Activated CD4-positive, alpha-beta T cell treated with anti-CD3 and anti-CD28 coated beads, Interleukin-2, amount 10 ng/mL, durations not matched to agents 24 days and 14 days (primary cell): ENCODE measurements around the gene MTHFD1. TPM values are rescaled to one million over a fixed set of nuclear protein-coding genes. Genes with fewer than 3 reads are reported as not detected.

ENCODE experiments used
- DNase-seq: peaks from one replicate; pipeline ENCODE4 v3.0.0; 2022
- H3K27ac Mint-ChIP-seq: one replicate; pipeline ENCODE4 v1.8.0; 2022; ENCODE audit warnings: mild to moderate bottlenecking, mixed read lengths
- H3K27me3 Mint-ChIP-seq: one replicate; pipeline ENCODE4 v1.8.0; 2022; ENCODE audit warnings: mixed read lengths
- H3K36me3 Mint-ChIP-seq: one replicate; pipeline ENCODE4 v1.8.0; 2022; ENCODE audit warnings: low read depth, mild to moderate bottlenecking, mixed read lengths
- H3K4me1 Mint-ChIP-seq: one replicate; pipeline ENCODE4 v1.8.0; 2021; ENCODE audit warnings: mixed read lengths
- H3K4me3 Mint-ChIP-seq: one replicate; pipeline ENCODE4 v1.8.0; 2022; ENCODE audit warnings: mild to moderate bottlenecking, moderate library complexity, mixed read lengths
- H3K9me3 Mint-ChIP-seq: one replicate; pipeline ENCODE4 v1.8.0; 2021; ENCODE audit warnings: mixed read lengths
- intact Hi-C: fragments of 100-400 bp; cut with micrococcal nuclease; formaldehyde crosslinking; loops from one replicate; pipeline ENCODE4 v1.15.1; 2023
- total RNA-seq: library from RNA; stranded (reverse); gene quantifications from 2 replicates; pipeline ENCODE4 v1.2.3, GENCODE V29; 2022

Gene MTHFD1
- total RNA-seq, 1 donor from 2014 or later, result 246 TPM

- no peak overlapping the region for H3K27ac Mint-ChIP-seq
- intact Hi-C loops, result loop anchor here (5.0 kb wide), 1 partner anchor 35 kb away; the partner anchor contains the start of genes ZBTB1 and ZBTB25
- no peaks in the 10 kb centered on the region for H3K9me3 Mint-ChIP-seq
- peaks cover 14% of the 10 kb centered on the region for H3K36me3 Mint-ChIP-seq
- peak; percentile 29 for DNase-seq
- peaks cover 5% of the 10 kb centered on the region for H3K27me3 Mint-ChIP-seq
- H3K4me3 Mint-ChIP-seq, result no peak overlapping the region
- H3K4me1 Mint-ChIP-seq, result peaks cover 31% of the 10 kb centered on the region
Observed at GRCh38 chr14:64467566-64467965, 79.4 kb downstream of the MTHFD1 start.

- no peak overlapping the region for H3K4me3 Mint-ChIP-seq
Observed at GRCh38 chr14:64468451-64468850, 80.3 kb downstream of the MTHFD1 start.

GRCh38 chr14:64474041-64474440 lies 85.9 kb downstream of the MTHFD1 start:
- Mint-ChIP-seq H3K4me3 (no peak overlapping the region), H3K9me3 (no peaks in the 10 kb centered on the region), H3K27me3 (no peaks in the 10 kb centered on the region), H3K36me3 (peaks cover 13% of the 10 kb centered on the region), H3K4me1 (peaks cover 5% of the 10 kb centered on the region), H3K27ac (no peak overlapping the region)
- intact Hi-C loops, result no loop called here
- peak; percentile 49 for DNase-seq

More at GRCh38 chr14:64468451-64468850, 80.3 kb downstream of the MTHFD1 start:
- intact Hi-C loops, result loop anchor here (5.0 kb wide), 1 partner anchor 34 kb away; the partner anchor contains the start of genes ZBTB1 and ZBTB25
- Mint-ChIP-seq H3K27me3 (peaks cover 5% of the 10 kb centered on the region), H3K9me3 (no peaks in the 10 kb centered on the region), H3K36me3 (peaks cover 13% of the 10 kb centered on the region), H3K27ac (no peak overlapping the region), H3K4me1 (peaks cover 31% of the 10 kb centered on the region)
- peak; percentile 53 for DNase-seq

- no peaks in the 10 kb centered on the region for H3K9me3 Mint-ChIP-seq
- no peaks in the 10 kb centered on the region for H3K27me3 Mint-ChIP-seq
- intact Hi-C loops, result loop anchor here (5.0 kb wide), 1 partner anchor 42 kb away; no protein-coding TSS in a partner anchor
- no peak for DNase-seq
- peaks cover 5% of the 10 kb centered on the region for H3K4me1 Mint-ChIP-seq
- H3K4me3 Mint-ChIP-seq, result no peak overlapping the region
- H3K36me3 Mint-ChIP-seq, result peaks cover 13% of the 10 kb centered on the region
- no peak overlapping the region for H3K27ac Mint-ChIP-seq
Observed at GRCh38 chr14:64474698-64475097, 86.5 kb downstream of the MTHFD1 start.

GRCh38 chr14:64475585-64476273 lies 87.6 kb downstream of the MTHFD1 start:
- no peaks in the 10 kb centered on the region for H3K27me3 Mint-ChIP-seq
- intact Hi-C loops, result loop anchor here (5.0 kb wide), 1 partner anchor 43 kb away; no protein-coding TSS in a partner anchor
- peaks cover 13% of the 10 kb centered on the region for H3K36me3 Mint-ChIP-seq
- no peak overlapping the region for H3K27ac Mint-ChIP-seq
- peaks cover 7% of the 10 kb centered on the region for H3K4me1 Mint-ChIP-seq
- peak; percentile 50 for DNase-seq
- H3K9me3 Mint-ChIP-seq, result no peaks in the 10 kb centered on the region
- no peak overlapping the region for H3K4me3 Mint-ChIP-seq

GRCh38 chr14:64476438-64476837 lies 88.3 kb downstream of the MTHFD1 start:
- H3K36me3 Mint-ChIP-seq, result peaks cover 14% of the 10 kb centered on the region
- intact Hi-C loops, result loop anchor here (5.0 kb wide), 1 partner anchor 44 kb away; no protein-coding TSS in a partner anchor
- no peak overlapping the region for H3K27ac Mint-ChIP-seq
- no peaks in the 10 kb centered on the region for H3K9me3 Mint-ChIP-seq
- peaks cover 7% of the 10 kb centered on the region for H3K4me1 Mint-ChIP-seq
- H3K27me3 Mint-ChIP-seq, result no peaks in the 10 kb centered on the region
- H3K4me3 Mint-ChIP-seq, result no peak overlapping the region
- peak; percentile 46 for DNase-seq

- Mint-ChIP-seq H3K4me3 (no peak overlapping the region), H3K4me1 (peaks cover 7% of the 10 kb centered on the region), H3K36me3 (peaks cover 17% of the 10 kb centered on the region), H3K27ac (no peak overlapping the region), H3K9me3 (no peaks in the 10 kb centered on the region), H3K27me3 (no peaks in the 10 kb centered on the region)
- DNase-seq, result peak; percentile 61
- intact Hi-C loops, result loop anchor here (1.0 to 5.0 kb wide), 2 partner anchors 46 to 134 kb away; no protein-coding TSS in a partner anchor
Observed at GRCh38 chr14:64478634-64479250, 90.6 kb downstream of the MTHFD1 start.

- Mint-ChIP-seq H3K4me3 (no peak overlapping the region), H3K27me3 (no peaks in the 10 kb centered on the region), H3K36me3 (peaks cover 48% of the 10 kb centered on the region), H3K9me3 (no peaks in the 10 kb centered on the region), H3K27ac (no peak overlapping the region), H3K4me1 (peaks cover 15% of the 10 kb centered on the region)
- DNase-seq, result no peak
- intact Hi-C loops, result no loop called here
Observed at GRCh38 chr14:64488590-64489099, 100.5 kb downstream of the MTHFD1 start.

DNA sequence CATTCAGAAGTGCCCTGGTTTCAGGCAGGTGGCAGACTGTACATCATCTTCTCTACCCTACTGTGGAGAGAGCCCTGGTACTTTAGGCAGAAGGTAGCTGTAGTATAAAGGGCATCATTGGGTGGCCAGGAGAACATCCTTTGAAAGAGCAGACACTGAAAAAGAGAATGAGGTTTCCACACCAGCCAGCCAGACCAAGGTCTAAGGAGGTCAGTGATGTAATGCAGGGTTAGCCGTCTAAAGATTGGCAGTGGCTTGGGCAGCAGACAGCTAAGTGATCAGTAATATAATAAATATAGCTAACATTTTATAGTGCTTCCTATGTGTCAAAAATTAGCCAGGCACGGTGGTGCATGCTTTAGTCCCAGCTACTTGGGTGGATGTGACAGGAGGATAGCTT lies 103.5 kb downstream of the MTHFD1 start:
- no peaks in the 10 kb centered on the region for H3K27me3 Mint-ChIP-seq
- peaks cover 52% of the 10 kb centered on the region for H3K36me3 Mint-ChIP-seq
- no peak overlapping the region for H3K27ac Mint-ChIP-seq
- peaks cover 23% of the 10 kb centered on the region for H3K4me1 Mint-ChIP-seq
- intact Hi-C loops, result no loop called here
- H3K4me3 Mint-ChIP-seq, result no peak overlapping the region
- H3K9me3 Mint-ChIP-seq, result no peaks in the 10 kb centered on the region
- DNase-seq, result no peak

- Mint-ChIP-seq H3K36me3 (peaks cover 50% of the 10 kb centered on the region), H3K4me3 (no peak overlapping the region), H3K27ac (peak overlapping the region; percentile 31), H3K27me3 (no peaks in the 10 kb centered on the region), H3K9me3 (no peaks in the 10 kb centered on the region), H3K4me1 (peaks cover 30% of the 10 kb centered on the region)
- intact Hi-C loops, result no loop called here
- no peak for DNase-seq
Observed at GRCh38 chr14:64493455-64493854, 105.3 kb downstream of the MTHFD1 start.

DNA sequence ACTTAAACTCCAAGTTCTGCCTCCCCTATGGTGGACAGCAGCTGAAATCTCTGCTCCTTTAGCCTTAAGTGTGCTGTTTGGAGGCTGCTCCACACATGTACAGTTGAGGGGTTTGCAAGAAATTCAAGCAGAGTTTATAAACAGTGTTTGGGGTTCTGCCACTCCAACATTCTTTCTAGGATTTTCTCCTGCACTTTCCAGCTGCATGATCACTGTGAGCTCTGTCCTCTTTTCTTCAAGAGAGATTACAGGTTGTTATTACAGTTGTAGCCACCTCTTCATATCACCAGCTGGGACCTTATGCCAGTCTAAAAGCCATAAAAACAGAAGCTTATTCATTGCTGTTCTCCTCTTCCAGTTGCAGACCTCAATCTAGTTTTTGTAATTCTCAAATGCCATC lies 107.1 kb downstream of the MTHFD1 start:
- H3K36me3 Mint-ChIP-seq, result peaks cover 55% of the 10 kb centered on the region
- intact Hi-C loops, result no loop called here
- no peak overlapping the region for H3K27ac Mint-ChIP-seq
- H3K9me3 Mint-ChIP-seq, result no peaks in the 10 kb centered on the region
- DNase-seq, result no peak
- H3K27me3 Mint-ChIP-seq, result no peaks in the 10 kb centered on the region
- no peak overlapping the region for H3K4me3 Mint-ChIP-seq
- H3K4me1 Mint-ChIP-seq, result peaks cover 39% of the 10 kb centered on the region

DNA sequence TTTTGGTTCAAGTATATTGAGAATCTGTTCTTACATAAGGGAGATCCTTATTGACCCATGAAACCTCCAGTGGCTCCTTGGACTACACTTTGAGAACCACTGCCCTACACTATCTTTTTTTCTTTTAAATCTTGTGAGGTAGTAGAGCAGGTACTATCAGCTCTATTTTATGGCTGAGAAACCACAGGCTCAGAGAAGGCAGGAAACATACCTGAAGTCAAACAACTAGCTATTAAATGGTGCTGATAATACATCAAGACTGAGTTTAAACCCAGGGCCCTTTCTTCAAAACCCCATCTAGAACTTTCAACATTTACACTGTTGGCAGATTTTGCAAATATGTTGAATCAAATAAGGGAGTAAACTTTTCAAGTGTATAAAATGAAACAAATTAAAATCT lies 108.6 kb downstream of the MTHFD1 start:
- Mint-ChIP-seq H3K4me3 (no peak overlapping the region), H3K4me1 (peaks cover 44% of the 10 kb centered on the region), H3K27ac (no peak overlapping the region), H3K36me3 (peaks cover 44% of the 10 kb centered on the region), H3K9me3 (no peaks in the 10 kb centered on the region), H3K27me3 (no peaks in the 10 kb centered on the region)
- DNase-seq, result no peak
- intact Hi-C loops, result no loop called here

- peaks cover 38% of the 10 kb centered on the region for H3K36me3 Mint-ChIP-seq
- H3K27ac Mint-ChIP-seq, result peak overlapping the region; percentile 49
- H3K4me1 Mint-ChIP-seq, result peaks cover 42% of the 10 kb centered on the region
Observed at GRCh38 chr14:64500088-64500487, 111.9 kb downstream of the MTHFD1 start.

More at GRCh38 chr14:64500088-64500487, 111.9 kb downstream of the MTHFD1 start:
- DNase-seq, result no peak
- Mint-ChIP-seq H3K4me3 (peak overlapping the region; percentile 94), H3K9me3 (no peaks in the 10 kb centered on the region), H3K27me3 (peaks cover 1% of the 10 kb centered on the region)
- intact Hi-C loops, result loop anchor here (5.0 kb wide), 1 partner anchor 33 kb away; the partner anchor contains the start of gene AKAP5
